Glomerular endothelial cell (primary cell): ENCODE data around the gene ZMYM2. TPM values are rescaled to one million over a fixed set of nuclear protein-coding genes. Genes with fewer than 3 reads are reported as not detected.

ENCODE experiments used
- DNase-seq: peaks from one replicate; pipeline ENCODE4 v3.0.0-alpha.2; 2011; ENCODE audit warnings: low read depth, low spot score; ENCODE audit errors: extremely low read depth
- total RNA-seq: library from RNA; depleted of rRNA; stranded (reverse); fragments of >200 nt; gene quantifications from 2 replicates; pipeline ENCODE4 v1.2.3, GENCODE V29; 2015

The ZMYM2 gene
- total RNA-seq, 1 donor from 2014 or later: 54.0 TPM

DNA sequence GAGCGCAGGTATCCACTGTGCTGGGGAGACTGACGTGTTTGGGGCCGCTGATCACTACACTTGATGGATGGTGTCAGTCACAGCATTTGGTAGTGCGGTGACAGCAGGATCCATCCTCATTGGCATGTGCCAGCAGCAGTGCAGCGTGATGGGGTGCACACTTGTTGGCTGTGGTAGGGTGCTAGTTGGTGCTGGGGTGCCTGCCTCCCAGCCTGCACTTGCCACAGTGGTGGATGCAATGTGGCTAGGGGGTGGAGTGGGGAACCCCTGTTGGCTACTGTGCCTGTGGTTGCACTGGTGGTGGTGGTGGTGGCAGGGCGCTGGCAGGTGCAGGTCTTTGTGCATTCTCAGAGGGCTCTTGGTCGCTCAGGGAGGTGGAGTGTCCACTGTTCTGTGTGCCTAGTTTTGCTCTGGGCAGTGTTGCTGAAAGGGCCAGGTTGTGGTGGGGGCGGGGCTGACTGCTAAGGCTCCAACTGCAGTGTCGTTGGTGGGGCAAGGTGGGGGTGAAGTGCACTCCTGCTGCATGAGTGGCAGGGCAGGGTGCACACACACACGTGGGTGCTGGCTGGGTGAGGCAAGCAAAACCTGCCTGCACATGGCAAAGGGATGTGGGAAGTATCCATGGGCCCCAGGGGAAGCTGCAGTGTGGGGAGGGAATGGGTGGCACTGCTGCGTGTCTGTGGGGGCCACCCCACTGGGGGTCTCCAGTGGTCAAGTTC lies 84.8 kb downstream of the ZMYM2 start:
- no peak for DNase-seq

DNA sequence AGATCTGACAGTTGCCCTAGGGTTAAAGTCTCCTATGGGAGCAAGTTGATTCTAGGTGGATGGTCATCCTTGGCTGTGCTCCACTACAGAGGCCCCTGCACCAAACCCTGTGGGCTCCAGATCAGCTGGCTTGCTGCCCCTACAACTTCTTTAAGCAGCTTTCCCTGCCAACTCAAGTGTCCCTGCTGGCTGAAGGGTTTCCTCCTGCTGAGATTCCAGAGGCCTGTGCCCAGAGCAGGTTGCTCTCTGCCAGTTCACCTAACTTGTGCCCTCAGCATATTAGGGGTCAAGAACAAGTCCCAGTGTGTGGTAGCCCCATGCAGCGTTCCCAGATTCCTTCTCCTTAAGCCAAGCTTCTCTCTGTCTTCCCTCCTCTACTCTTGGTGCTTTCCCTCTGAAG lies 85.6 kb downstream of the ZMYM2 start:
- no peak for DNase-seq

DNA sequence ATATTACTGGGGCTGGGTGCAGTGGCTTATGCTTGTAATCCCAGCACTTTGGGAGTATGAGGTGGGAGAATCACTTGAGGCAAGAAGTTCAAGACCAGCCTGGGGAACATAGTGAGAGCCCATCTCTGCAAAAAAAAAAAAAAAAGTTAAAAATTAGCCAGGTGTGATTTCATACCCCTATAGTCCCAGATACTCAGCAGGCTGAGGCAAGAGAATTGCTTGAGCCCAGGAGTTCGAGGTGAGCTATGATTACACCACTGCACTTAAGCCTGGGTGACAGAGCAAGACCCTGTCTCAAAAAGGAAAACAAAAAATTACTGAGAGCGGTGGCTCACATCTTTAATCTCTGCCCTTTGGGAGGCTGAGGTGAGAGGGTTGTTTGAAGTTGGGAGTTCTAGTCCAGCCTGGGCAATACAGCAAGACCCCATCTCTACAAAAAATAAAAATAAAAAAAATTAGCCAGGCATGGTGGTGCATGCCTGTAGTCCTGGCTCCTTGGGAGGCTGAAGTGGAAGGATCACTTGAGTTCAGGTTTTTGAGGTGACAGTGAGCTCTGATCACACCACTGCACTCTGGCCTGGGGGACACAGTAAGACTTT lies 87.5 kb downstream of the ZMYM2 start:
- DNase-seq: no peak

- DNase-seq: no peak
Measured at GRCh38 chr13:20049558-20050473, 91.3 kb downstream of the ZMYM2 start.

DNA sequence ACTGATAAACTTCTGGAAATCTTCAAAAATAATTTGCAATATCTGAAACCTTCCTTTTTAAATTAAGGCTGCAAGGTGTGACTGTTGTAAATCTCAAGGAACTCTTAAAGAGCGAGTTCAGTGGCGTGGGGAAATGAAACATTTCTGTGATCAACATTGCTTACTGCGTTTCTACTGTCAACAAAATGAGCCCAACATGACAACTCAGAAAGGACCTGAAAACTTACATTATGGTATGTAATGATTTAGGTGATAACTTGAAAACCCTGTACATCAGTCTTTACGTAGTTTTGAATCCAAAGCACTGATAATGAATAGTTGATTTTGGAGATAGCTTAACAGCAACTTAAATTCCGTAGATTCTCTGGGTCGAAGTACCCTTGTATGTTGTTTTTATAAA lies 92.8 kb downstream of the ZMYM2 start:
- DNase-seq: no peak

DNA sequence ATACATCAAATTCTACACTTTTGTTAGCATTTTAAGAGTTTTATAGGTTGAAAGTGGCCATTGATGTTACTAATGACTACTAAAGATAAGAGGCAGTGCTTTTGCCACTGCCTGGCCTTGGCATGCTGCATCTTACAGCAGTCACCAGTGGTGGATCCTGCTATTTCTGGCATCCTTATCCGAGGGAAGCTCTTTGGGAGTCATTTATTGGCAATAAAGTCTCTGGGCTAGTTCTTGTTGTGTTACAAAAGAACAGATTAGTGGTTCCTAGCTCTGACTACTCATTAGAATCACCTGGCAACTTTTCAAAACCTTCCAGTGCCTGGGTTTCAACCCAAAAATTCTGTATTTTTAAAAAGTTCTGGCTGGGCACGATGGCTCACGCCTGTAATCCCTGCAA lies 94.5 kb downstream of the ZMYM2 start:
- no peak for DNase-seq

GRCh38 chr13:20053891-20054290 lies 95.4 kb downstream of the ZMYM2 start:
- no peak for DNase-seq

DNA sequence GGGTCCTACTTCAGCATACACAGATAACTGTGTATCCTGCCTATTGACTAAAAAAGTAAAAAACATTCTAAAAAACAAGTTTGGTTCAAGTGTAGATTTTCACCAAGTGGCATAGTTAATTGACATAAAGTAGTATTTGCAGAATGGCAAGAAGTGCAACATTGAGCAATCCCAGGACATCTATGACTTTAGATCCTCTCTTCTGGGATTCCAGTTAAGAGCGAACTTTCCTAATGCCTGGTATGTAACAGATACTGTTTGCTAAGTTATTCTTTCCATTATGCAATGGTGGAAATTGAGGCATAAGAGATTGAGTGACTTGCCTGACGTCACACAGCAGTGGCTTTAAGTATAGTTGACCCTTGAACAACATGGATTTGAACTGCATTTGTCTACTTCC lies 96.1 kb downstream of the ZMYM2 start:
- no peak for DNase-seq

DNA sequence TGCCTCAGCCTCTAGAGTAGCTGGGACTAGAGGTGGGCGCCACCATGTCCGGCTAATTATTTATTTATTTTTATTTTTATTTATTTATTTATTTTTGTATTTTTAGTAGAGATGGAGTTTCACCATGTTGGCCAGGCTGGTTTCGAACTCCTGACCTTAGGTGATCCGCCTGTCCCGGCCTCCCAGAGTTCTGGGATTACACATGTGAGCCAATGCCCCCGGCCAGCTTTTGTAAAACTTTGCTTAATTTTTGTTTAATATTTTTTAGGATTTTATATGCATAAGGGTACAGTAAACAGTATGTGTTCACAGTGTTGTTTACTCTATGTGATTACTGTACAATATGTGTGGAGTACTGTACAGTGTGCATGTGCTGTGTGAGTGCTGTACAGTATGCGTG lies 98.7 kb downstream of the ZMYM2 start:
- DNase-seq: no peak

DNA sequence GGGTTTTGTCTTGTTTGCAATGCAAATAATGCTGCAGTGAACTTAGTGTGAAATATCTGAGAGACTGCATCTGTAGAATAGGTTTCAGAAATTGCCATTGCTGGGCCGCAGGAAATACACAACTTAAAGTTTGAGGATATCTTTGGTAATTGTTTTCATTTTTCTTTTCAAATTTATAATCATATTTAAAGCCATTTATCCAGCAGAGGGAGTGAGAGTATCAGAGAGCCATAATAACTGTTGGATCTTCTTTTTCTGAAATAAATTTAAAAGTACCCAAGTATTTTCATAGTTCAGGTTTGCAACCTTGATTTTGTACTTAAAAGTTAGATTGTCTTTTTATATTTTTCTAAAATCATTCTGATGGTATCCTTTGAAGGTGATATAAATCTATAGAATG lies 99.4 kb downstream of the ZMYM2 start:
- DNase-seq: no peak

DNA sequence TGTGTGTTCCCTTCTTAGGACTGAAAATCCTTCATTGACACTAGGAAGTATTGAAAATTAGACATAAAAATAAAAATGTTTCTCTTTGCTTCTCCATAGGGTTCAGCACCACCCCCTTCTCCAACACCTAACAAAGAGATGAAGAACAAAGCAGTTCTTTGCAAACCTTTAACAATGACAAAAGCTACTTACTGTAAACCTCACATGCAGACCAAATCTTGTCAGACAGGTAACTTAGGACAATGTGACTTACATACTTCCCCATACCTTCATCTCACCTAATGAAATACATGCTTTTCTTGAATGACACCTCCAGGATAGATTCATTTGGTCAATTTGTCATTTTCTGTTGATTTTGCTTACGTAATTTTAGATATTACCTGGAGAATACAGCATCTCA lies 99.9 kb downstream of the ZMYM2 start:
- DNase-seq: no peak

- DNase-seq: no peak
Measured at GRCh38 chr13:20064128-20064527, 105.6 kb downstream of the ZMYM2 start.

DNA sequence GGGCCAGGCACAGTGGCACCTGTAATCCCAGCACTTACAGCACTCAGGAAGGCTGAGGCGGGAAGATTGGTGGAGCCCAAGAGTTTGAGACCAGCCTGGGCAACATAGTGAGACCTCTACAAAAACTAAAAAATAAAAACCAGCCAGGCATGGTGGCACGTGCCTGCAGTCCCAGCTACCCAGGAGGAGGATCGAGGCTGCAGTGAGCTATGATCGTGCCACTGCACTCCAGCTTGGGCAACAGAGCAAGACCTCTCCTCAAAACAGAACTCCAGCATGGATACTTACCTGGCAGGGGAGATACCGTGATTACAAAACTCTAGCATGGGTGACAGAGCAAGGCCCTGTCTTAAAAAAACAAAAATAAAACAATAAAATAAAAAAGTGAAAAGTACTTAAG lies 107.0 kb downstream of the ZMYM2 start:
- DNase-seq: no peak

DNA sequence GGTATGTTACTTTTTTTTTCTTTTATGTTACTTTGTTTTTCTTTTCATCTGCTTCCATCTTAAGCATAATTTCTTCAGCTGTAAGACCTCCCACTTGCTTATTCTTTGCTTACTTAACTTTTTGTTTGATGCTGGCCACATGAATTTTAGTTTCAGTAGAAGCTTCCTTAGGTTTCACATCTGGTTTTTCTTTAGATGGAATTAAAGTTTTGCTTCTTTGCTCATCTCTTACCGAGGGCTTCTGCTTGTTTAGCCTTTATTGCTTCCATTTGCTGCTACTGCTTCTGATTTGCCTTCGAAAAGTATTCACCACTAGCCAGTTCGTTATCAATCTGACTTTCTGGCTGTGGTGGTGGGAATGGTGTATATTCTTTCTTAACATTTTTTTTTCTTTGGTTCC lies 111.4 kb downstream of the ZMYM2 start:
- DNase-seq: no peak

DNA sequence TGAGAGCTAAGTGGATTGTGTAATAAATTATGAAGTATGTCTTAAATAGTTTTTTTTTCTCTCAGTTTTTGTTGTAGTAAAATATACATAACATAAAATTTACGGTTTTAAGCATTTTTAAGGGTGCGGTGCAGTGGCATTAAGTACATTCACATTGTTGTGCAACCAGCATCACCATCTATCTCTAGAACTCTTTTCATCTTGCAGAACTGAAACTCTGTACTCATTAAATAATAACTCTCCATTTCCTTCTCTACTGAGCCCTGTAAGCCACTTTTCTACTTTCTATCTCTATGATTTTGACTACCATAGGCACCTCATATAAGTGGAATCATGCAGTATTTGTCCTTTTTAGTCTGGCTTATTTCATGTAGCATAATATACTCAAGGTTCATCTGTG lies 115.2 kb downstream of the ZMYM2 start:
- DNase-seq: no peak

DNA sequence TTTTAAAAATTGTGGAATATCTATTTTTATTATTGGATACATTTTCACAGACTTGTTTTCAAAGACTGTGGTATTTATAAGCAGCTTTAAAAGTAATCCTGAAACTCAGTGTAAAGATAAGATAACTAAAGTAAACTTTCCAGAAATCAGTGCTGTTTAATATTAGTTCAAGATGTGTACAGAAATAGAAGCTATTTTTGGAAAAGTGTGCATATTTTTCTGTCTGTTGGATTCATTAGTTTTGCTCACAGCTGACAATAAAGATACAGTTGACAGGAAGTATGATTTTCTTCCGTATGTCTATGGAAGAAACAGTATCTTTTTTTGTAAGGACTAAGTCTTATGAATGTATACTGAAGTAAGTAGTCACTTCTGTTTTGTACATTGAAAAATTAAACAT lies 116.4 kb downstream of the ZMYM2 start:
- no peak for DNase-seq

DNA sequence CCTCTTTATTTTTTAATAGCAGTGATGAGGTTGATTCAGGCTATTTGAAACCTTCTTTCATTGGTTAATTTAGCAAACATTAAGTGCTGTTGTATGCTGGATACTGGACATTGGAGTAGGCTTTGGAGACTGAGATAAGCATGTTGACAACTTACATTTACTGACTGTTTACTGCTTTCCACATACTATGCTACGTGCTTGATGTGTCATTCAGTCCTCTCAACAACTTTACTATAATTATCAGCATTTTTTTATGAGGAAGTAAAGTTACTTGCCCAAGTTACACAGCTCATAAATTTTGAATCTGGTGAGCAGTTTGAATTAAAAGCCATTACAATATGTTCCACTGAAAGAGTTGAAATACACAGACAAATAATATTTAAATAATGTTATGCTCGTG lies 118.6 kb downstream of the ZMYM2 start:
- DNase-seq: no peak

- no peak for DNase-seq
Measured at GRCh38 chr13:20080377-20081164, 122.0 kb downstream of the ZMYM2 start.

DNA sequence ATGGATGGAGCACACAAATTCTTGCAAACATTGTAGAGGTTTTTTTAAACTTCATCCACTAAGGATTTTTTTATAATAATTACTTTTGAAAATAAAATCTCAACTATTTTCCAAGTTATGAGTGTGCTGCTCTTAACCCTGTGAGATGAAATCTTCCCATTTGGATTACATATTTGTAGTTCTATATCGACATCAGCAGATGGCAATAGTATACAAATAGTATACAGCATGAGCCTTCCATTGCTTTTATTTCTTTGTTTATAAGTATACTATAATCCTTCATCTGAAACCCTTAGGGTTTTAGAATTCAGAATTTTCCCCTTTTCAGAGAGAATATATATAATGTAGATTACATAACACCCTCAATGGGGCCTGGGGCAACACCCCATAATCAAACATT lies 131.8 kb downstream of the ZMYM2 start:
- DNase-seq: no peak

GRCh38 chr13:20093951-20094350 lies 135.4 kb downstream of the ZMYM2 start:
- DNase-seq: no peak

DNA sequence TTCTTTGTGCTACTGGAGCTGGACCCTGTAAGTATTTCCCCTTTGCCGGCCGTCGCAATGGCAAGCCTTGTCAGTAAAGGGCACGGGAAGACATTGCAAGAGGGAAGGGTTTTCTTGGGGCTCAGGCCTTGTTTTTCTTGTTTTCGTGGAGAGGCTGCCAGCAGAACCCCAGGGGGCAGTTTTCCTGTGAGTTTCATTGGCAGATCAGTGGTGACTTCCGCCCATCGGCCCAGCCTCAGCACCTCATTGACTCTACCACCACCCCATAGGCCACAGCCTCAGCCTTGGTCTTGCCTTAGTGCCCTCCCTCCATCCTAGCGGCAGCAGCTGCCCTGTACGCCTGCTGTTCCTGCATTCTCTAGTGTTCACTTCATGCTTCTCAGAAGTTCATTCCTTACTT lies 140.8 kb downstream of the ZMYM2 start:
- no peak for DNase-seq
